ENCODE results near the gene SYT3.

Gene SYT3, protein sequence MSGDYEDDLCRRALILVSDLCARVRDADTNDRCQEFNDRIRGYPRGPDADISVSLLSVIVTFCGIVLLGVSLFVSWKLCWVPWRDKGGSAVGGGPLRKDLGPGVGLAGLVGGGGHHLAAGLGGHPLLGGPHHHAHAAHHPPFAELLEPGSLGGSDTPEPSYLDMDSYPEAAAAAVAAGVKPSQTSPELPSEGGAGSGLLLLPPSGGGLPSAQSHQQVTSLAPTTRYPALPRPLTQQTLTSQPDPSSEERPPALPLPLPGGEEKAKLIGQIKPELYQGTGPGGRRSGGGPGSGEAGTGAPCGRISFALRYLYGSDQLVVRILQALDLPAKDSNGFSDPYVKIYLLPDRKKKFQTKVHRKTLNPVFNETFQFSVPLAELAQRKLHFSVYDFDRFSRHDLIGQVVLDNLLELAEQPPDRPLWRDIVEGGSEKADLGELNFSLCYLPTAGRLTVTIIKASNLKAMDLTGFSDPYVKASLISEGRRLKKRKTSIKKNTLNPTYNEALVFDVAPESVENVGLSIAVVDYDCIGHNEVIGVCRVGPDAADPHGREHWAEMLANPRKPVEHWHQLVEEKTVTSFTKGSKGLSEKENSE

DNA sequence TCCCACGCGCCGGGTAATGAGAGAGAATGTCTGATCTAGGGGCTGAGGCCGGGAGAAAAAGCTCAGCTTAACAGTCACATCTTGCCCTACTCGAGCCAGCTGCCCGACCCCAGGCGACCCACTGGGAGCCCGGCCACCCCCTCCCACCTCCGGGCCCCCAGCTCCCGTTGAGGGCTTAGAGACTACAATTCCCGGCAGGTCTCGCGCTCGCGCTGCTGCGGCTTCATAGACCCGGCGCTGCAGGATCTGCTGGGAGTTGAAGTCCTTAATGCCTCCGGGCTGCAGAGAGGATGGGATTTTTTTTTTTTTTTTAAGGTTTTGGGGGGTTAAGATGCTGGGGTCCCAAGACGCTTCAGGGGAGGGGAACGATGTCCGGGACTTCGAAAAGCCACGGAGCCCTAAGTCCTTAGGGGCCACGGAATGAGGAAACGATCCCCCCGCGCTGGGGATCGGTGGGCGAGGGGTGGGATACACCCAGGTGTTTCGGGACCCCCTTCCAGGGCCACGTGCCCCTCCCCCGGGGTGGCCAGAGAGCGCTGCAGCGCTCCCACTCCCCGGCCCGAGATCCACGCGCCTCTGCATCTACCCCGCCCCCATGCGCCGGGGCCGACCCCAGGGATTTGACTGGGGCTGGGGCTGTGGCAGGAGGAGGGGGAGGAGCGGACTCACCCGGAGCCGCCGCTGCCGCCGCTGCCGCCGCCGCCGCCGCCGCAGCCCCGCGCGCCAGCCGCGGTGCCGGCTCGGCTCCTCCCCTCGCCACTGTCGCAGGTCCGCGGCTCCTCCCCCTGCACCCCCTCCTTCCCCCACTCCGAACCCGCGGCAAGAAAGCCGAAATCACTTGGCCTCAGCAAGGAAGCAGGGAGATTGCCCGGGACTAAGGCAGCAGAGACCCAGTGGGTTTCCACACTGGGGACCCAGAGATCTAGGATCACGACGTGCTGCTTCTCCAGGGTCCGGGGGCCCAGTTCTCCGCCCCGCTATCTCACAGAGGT lies at the start of gene SYT3:
Gene SYT3, minus strand, starts transcription at position 761 of the 992 bp plus-strand sequence. CDS start 2,470 bp downstream, outside the sequence.
- no peaks in the 10 kb centered on the region for H3K4me1 ChIP-seq
- H3K9me3 ChIP-seq = no peaks in the 10 kb centered on the region; the same call in 1 of the 2 replicates
- in situ Hi-C loops (cut with MboI; ENCODE audit: low sequenced_read_pairs) = no loop called here
- DNase-seq (ENCODE audit: low spot score in 2 of 2) = peak; percentile 64 to 78
- peaks cover 13% of the 10 kb centered on the region for H3K27me3 ChIP-seq (ENCODE audit: low read depth)
- H3K36me3 ChIP-seq (replicated peaks) = no peaks in the 10 kb centered on the region
- H3K4me3 ChIP-seq = peak within 1 kb of the TSS; percentile 46

DNA sequence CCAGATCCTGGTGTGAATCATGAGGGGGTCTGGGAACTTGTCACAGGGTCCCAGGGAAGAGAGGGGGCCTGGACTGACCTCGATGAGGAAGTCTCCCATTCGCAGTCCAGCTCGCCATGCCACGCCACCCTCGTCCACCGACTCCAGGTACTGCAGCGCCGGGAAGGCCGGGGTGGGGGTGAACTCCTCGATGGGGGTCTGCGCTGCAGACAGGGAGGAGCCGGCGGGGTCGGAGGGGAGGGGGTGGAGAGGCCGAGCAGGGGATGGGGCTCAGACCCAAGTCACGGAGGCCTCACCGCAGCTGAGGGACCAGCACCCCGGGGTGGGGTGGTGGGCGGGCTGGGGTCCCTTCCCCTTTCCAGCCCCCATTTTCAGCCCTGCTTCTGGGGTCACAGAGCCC lies 49.1 kb upstream of the SYT3 start:
- in situ Hi-C loops (cut with MboI; ENCODE audit: low sequenced_read_pairs) = no loop called here
- H3K9me3 ChIP-seq = no peaks in the 10 kb centered on the region
- H3K4me1 ChIP-seq = no peaks in the 10 kb centered on the region
- no peak overlapping the region for H3K4me3 ChIP-seq
- peaks cover 35% of the 10 kb centered on the region for H3K27me3 ChIP-seq (ENCODE audit: low read depth)
- H3K36me3 ChIP-seq (replicated peaks) = no peaks in the 10 kb centered on the region
- DNase-seq (ENCODE audit: low spot score in 2 of 2) = no peak

DNA sequence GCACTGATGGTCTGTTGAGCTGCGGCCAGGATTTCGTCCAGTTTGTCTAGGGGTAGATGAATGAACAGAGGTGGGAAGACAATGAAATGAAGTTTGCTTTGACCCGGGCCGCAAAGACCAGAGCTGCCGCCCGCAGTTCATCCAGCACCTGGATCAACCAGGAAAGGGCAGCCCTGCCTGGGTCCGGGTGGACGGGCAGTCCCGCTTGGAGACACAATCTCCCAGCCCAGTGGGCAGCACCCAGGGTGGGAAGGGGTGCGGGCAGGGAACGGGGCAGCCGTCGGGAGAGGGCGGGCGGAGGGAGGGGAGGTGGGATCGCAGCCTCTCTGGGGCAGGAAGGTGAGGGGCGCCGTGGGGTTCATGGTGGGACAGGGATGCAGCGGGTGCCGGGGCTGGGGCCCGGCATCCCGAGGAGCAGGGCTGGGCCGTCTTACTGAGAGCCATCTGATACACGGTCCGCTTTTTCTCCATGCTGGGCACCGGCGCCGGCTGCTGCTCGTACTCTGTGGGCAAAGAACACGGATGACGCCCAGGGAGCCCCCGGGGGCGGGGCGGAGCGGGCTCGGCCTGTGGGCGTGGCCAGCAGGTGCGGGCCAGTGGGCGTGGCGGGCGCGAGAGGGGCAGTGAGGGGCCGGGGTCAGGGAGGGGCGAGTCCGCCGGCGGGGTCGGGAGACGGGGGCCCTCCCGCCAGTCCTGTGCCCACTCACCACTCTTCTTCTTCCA lies 46.8 kb upstream of the SYT3 start:
- peaks cover 35% of the 10 kb centered on the region for H3K27me3 ChIP-seq (ENCODE audit: low read depth)
- no peak overlapping the region for H3K4me3 ChIP-seq
- in situ Hi-C loops (cut with MboI; ENCODE audit: low sequenced_read_pairs) = no loop called here
- no peak for DNase-seq (ENCODE audit: low spot score in 2 of 2)
- no peaks in the 10 kb centered on the region for H3K36me3 ChIP-seq (replicated peaks)
- H3K9me3 ChIP-seq = no peaks in the 10 kb centered on the region
- H3K4me1 ChIP-seq = no peaks in the 10 kb centered on the region

DNA sequence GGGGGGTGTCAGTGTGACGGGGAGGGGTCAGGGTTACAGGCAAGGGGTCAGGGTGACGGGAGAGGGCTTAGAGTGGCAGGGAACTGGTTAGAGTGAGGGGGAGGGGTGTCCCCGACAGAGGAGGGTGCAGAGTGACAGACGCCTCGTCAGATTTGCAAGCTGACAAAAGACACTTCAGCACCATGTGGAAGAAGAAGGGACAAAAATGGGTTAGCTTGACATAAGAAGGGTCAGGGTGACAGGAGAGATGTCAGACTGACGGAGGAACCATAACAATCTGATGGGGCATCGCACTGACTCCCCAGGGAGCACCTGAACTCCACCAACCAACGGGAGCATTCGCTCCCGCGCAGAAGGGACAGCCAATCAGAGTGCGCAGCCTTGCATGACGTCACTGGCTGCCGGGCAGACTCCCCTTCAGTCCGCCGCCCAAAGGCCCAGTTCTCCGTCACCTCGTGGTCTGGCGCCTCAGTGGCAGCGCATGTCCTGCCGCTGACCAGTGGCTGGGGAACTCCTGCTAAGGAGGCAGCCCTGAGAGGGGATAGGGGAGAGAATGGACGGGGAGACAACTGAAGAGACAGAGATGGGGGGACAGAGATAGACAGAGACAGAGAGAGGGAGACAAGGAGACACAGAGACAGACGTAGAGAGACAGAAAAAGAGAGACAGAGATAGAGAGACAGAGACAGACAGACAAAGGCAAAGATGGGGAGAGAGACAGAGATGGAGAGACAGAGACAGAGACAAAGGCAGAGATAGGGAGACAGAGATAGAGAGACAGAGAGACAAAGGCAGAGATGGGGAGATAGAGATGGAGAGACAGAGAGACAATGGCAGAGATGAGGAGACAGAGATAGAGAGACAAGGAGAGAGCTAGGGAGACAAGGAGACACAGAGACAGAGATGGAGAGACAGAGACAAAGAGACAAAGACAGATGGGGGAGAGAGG lies 39.8 kb upstream of the SYT3 start:
- no peak overlapping the region for H3K4me3 ChIP-seq
- in situ Hi-C loops (cut with MboI; ENCODE audit: low sequenced_read_pairs) = no loop called here
- H3K27me3 ChIP-seq (ENCODE audit: low read depth) = peaks cover 24% of the 10 kb centered on the region
- H3K4me1 ChIP-seq = no peaks in the 10 kb centered on the region
- H3K9me3 ChIP-seq = no peaks in the 10 kb centered on the region
- H3K36me3 ChIP-seq (replicated peaks) = no peaks in the 10 kb centered on the region
- peak; percentile 71 to 88 for DNase-seq (ENCODE audit: low spot score in 2 of 2)

DNA sequence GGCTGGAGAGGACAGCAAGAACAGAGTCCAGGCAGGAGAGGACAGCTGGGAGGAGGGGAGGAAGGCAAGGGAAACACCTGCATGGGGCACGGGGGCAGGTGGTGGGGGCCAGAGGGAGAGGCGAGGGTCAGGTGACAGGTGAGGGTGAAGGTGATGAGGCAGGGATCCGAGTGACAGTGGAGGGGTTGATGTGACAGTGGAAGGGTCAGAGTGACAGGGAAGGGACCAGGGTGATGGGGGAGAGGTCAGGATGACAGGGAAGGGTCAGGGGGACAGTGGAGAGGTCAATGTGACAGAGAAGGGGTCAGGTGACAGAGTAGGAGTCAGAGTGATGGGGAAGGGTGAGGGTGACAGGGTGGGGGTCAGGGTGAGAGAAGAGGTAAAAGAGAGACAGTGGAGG lies 38.6 kb upstream of the SYT3 start:
- Histone ChIP-seq H3K4me3 (no peak overlapping the region), H3K36me3 (replicated peaks) (no peaks in the 10 kb centered on the region), H3K27me3 (ENCODE audit: low read depth) (peaks cover 16% of the 10 kb centered on the region; the same call in 1 of the 2 replicates), H3K4me1 (no peaks in the 10 kb centered on the region), H3K9me3 (no peaks in the 10 kb centered on the region)
- DNase-seq (ENCODE audit: low spot score in 2 of 2) = no peak
- in situ Hi-C loops (cut with MboI; ENCODE audit: low sequenced_read_pairs) = no loop called here

DNA sequence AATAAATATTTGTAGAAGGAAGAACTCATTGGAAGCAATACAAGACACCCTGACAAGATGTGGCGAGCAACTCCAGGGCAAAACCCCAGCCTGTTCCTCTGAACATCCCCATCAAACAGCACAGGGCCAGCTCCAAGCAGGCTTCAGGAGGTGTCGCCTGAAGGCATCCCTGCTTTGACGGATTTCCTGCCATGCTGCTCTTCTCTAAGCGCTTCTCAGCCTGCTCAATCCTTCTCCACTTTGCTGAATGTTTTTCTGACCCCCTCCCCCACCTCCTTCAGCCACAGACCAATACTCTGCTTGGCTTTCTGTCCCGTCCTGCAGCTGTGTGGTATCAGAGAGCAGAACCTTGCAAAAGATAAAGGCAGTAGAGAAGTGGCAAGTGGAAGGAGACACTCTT lies 38.0 kb upstream of the SYT3 start:
- no peaks in the 10 kb centered on the region for H3K4me1 ChIP-seq
- no peaks in the 10 kb centered on the region for H3K9me3 ChIP-seq
- in situ Hi-C loops (cut with MboI; ENCODE audit: low sequenced_read_pairs) = no loop called here
- no peak overlapping the region for H3K4me3 ChIP-seq
- DNase-seq (ENCODE audit: low spot score in 2 of 2) = no peak
- peaks cover 20% of the 10 kb centered on the region for H3K27me3 ChIP-seq (ENCODE audit: low read depth)
- no peaks in the 10 kb centered on the region for H3K36me3 ChIP-seq (replicated peaks)

DNA sequence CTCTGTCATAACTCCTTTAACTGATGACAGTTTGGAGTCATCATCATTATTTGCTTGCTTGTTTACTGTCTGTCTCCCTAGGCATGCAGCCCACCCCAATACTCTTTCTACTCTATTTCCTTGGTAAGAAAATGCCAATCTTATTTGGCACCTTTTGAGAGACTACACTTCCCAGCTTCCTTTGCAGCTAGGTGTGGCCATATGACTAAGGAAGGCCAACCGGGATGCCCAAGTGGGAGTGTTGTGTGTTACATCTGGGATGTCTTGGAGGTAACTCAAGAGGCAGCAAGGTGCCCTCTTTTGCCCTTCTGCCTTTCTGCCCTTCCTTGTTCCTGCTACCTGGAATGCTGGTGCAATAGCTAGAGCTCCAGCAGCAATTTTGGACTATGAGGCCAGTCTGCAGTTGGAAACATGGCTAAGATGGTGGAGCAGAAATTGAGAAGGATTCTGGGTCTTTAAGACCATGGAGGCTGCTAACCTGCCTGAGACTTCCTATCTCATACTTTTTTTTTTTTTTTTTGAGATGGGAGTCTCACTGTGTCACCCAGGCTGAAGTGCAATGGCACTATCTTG lies 37.0 kb upstream of the SYT3 start:
- no peaks in the 10 kb centered on the region for H3K36me3 ChIP-seq (replicated peaks)
- no peaks in the 10 kb centered on the region for H3K4me1 ChIP-seq
- in situ Hi-C loops (cut with MboI; ENCODE audit: low sequenced_read_pairs) = no loop called here
- no peak for DNase-seq (ENCODE audit: low spot score in 2 of 2)
- H3K9me3 ChIP-seq = no peaks in the 10 kb centered on the region
- H3K4me3 ChIP-seq = no peak overlapping the region
- peaks cover 27% of the 10 kb centered on the region for H3K27me3 ChIP-seq (ENCODE audit: low read depth)

DNA sequence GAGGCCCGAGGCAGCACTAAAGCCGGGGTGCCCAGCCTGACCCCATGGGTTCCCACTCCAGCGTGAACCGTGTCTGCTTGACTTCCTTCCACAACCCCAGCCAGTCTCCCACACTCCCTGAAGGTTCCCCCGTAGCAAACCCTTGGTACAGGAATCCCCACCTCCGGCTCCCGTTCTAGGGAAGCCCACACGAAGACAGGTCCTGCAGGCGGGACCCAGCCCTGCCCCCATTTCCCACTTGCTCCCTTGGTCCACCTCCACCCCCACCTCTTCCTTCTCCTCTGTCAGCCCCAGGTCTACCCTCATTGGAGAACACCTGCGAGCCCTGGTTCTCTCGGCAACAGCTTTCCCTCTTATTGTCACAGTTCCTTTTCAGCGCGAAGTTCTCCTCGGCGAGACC lies 33.4 kb upstream of the SYT3 start:
- peaks cover 28% of the 10 kb centered on the region for H3K27me3 ChIP-seq (ENCODE audit: low read depth)
- in situ Hi-C loops (cut with MboI; ENCODE audit: low sequenced_read_pairs) = no loop called here
- no peaks in the 10 kb centered on the region for H3K9me3 ChIP-seq
- DNase-seq (ENCODE audit: low spot score in 2 of 2) = no peak
- no peak overlapping the region for H3K4me3 ChIP-seq
- H3K36me3 ChIP-seq (replicated peaks) = no peaks in the 10 kb centered on the region
- no peaks in the 10 kb centered on the region for H3K4me1 ChIP-seq

DNA sequence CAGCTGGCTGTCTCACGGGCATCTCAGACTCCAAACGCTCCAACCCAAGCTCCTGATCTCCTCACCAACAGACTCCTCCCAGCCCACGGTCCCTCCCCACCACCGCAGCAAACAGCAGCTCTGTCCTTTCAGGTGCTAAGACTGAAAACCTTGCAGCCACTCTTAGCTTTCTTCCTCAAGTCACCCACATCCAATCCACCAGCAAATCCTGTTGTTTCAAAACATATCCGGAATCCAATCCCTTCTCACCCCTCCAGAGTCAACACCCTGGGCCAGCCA lies 30.4 kb upstream of the SYT3 start:
- no peaks in the 10 kb centered on the region for H3K9me3 ChIP-seq
- no peaks in the 10 kb centered on the region for H3K4me1 ChIP-seq
- in situ Hi-C loops (cut with MboI; ENCODE audit: low sequenced_read_pairs) = no loop called here
- H3K36me3 ChIP-seq (replicated peaks) = no peaks in the 10 kb centered on the region
- no peak for DNase-seq (ENCODE audit: low spot score in 2 of 2)
- H3K4me3 ChIP-seq = no peak overlapping the region
- H3K27me3 ChIP-seq (ENCODE audit: low read depth) = peaks cover 45% of the 10 kb centered on the region

DNA sequence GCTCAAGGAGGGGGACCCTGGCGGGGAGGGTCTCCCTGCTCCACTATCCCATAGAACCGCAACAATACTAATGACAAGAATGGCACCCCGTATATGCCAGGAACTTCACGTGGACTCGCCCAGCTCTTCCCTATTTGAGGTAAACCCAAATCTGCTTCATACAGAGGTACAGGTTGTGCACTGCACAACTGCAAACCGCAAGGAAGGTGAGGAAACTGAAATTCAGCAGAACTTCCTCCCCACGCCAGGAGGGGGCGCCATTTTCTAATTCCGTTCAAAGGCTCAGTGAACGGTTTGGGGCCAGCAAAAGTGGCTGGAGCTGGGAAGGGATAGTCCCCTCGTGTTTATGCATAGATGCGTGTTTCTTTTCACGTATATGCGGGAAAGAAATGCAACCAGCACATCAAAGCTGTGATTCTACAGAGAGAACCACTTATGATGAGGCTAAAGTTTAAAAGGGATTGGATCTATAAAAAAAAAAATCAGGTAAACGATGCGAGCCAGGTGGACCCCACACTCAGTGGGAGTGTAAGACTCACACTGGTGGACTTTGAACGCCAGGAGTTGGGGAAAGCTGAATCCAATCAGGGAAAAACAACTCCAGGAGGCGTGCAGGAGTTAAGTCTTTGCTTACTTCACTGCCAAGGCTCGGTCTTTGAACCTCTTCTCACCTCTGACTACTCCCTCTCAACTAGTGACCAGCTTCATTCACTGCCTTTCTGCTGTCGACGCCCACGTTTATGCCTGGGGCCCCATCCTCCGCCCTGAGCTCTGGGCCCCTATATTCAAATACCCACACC lies 29.8 kb upstream of the SYT3 start:
- no peaks in the 10 kb centered on the region for H3K9me3 ChIP-seq
- H3K4me3 ChIP-seq = no peak overlapping the region
- no peaks in the 10 kb centered on the region for H3K36me3 ChIP-seq (replicated peaks)
- H3K27me3 ChIP-seq (ENCODE audit: low read depth) = peaks cover 45% of the 10 kb centered on the region
- peak in 1 of 2 experiments; percentile 64 for DNase-seq (ENCODE audit: low spot score in 2 of 2)
- no peaks in the 10 kb centered on the region for H3K4me1 ChIP-seq
- in situ Hi-C loops (cut with MboI; ENCODE audit: low sequenced_read_pairs) = no loop called here

DNA sequence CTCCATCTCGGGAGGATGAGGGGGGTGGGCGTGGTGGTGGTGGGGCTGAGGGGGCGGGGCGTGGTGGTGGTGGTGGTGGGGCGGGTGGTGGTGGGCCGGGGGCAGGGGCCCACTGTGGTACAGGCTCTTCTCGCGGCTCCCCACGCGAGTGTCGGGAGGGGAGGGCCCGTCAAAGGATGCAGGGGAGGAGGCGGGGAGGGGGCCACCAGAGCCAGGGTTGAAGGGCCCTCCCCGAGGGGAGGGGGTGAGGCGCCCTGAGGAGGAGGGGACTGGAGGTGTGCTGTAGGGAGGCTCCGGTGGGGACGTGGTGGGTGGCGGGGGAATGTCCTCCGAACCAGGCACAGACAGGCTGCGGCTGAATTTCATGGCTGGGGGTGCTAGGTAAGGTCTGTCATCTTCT lies 29.2 kb upstream of the SYT3 start:
- no peaks in the 10 kb centered on the region for H3K36me3 ChIP-seq (replicated peaks)
- H3K4me3 ChIP-seq = no peak overlapping the region
- H3K27me3 ChIP-seq (ENCODE audit: low read depth) = peaks cover 45% of the 10 kb centered on the region
- no peaks in the 10 kb centered on the region for H3K9me3 ChIP-seq
- H3K4me1 ChIP-seq = no peaks in the 10 kb centered on the region
- no peak for DNase-seq (ENCODE audit: low spot score in 2 of 2)
- in situ Hi-C loops (cut with MboI; ENCODE audit: low sequenced_read_pairs) = no loop called here

DNA sequence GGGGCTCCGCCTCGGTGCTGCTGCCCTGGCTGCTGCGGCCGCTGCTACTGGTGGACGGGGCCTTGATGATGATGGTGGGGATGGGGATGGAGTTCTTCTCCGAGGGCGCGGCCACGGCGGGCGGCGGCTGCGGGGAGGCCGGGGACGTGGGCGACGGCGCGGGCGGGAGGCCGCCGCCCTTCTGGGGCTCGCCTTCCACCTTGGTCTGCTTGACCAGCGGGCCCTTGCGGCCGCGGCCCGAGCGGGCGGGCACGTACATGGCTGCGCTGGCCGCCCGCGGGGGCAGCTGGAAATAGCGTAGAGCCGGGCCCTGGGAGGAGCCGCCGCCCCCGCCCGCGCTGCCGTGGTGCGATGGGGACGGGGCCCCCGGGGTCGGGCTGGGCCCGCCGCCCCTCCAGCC lies 28.7 kb upstream of the SYT3 start:
- peaks cover 45% of the 10 kb centered on the region for H3K27me3 ChIP-seq (ENCODE audit: low read depth)
- no peak for DNase-seq (ENCODE audit: low spot score in 2 of 2)
- no peaks in the 10 kb centered on the region for H3K4me1 ChIP-seq
- H3K9me3 ChIP-seq = no peaks in the 10 kb centered on the region
- no peak overlapping the region for H3K4me3 ChIP-seq
- H3K36me3 ChIP-seq (replicated peaks) = no peaks in the 10 kb centered on the region
- in situ Hi-C loops (cut with MboI; ENCODE audit: low sequenced_read_pairs) = no loop called here
